Heart right ventricle (tissue), 16 donors: ENCODE results near the gene TSKS. TPM values are rescaled to one million over a fixed set of nuclear protein-coding genes. Genes with fewer than 3 reads are reported as not detected.

Experiments used
- ATAC-seq, 8 donors: fragments of 200-7000 bp; cut with Tn5 transposase; one replicate each; pipeline ENCODE4 v1.9.1; 2020; ENCODE audit warnings: mild to moderate bottlenecking in 8 of 8, moderate library complexity in 8 of 8, moderate number of reproducible peaks in 1 of 8
- DNase-seq, 2 donors: peaks; one replicate each; pipeline ENCODE4 v3.0.0-alpha.2; 2020
- H3K27ac ChIP-seq, 10 donors: fragments of 200-600 bp; sonication (generic) in 2 of 10; one replicate each; pipeline versions ENCODE4 v1.5.0 to v1.8.0; 2020 to 2022; ENCODE audit warnings: mild to moderate bottlenecking in 3 of 10
- H3K27me3 ChIP-seq, 7 donors: fragments of 200-600 bp; one replicate each; pipeline ENCODE4 v1.8.0; 2021 to 2022; ENCODE audit warnings: mild to moderate bottlenecking in 2 of 7
- H3K36me3 ChIP-seq, 9 donors: fragments of 200-600 bp; sonication (generic) in 1 of 9; one replicate each; pipeline versions ENCODE4 v1.5.0 to v1.8.0; 2020 to 2022; ENCODE audit warnings: mild to moderate bottlenecking in 2 of 9
- H3K4me1 ChIP-seq, 9 donors: fragments of 200-600 bp; sonication (generic) in 1 of 9; one replicate each; pipeline versions ENCODE4 v1.5.0 to v1.8.0; 2020 to 2022; ENCODE audit warnings: mild to moderate bottlenecking in 4 of 9
- H3K4me3 ChIP-seq, 10 donors: fragments of 200-600 bp; sonication (generic) in 2 of 10; one replicate each; pipeline versions ENCODE4 v1.5.0 to v1.8.0; 2020 to 2022; ENCODE audit warnings: mild to moderate bottlenecking in 7 of 10, moderate library complexity in 2 of 10
- H3K9me3 ChIP-seq, 11 donors: fragments of 200-600 bp in 10 of 11; sonication (generic) in 2 of 11; one replicate each; pipeline versions ENCODE4 v1.5.0 to v1.8.0; 2013 to 2022; ENCODE audit warnings: mild to moderate bottlenecking in 2 of 11, control low read depth in 1 of 11, moderate library complexity in 1 of 11
- WGBS, 2 donors: extraction: QIAGEN DNeasy Blood & Tissue Kit; methylation state at CpG; one replicate each; pipeline ENCODE4 v1.1.7; 2013; ENCODE audit warnings: inconsistent platforms in 1 of 2; 5-methylcytosine and 5-hydroxymethylcytosine counted together
- intact Hi-C, 10 donors: fragments of 100-400 bp; cut with DNase I; formaldehyde crosslinking; loops; one replicate each; pipeline versions ENCODE4 v1.11.1 to v1.14.2; 2022
- polyA plus RNA-seq, 2 donors: library from polyadenylated mRNA; stranded (reverse); fragments of 200-250 nt; gene quantifications; one replicate each; pipeline ENCODE4 v1.2.3, GENCODE V29; 2013
- total RNA-seq, 10 donors: library from RNA; stranded (reverse); fragmentation: NEBNext Ultra II Directional in 3 of 10; extraction: Animal tissue kit (Norgen Biotek cat#: 25700) in 3 of 10; gene quantifications; one replicate each; pipeline versions ENCODE4 v1.2.1 to v1.2.4, GENCODE V29; 2021 to 2023
- TF ChIP-seq, protein P1 (sequence below), 9 donors: fragments of 200-600 bp; sonication (generic) in 2 of 9; IDR thresholded peaks; one replicate each; pipeline versions ENCODE4 v1.5.0 to v1.8.0; 2021 to 2022; ENCODE audit warnings: antibody characterized with exemption in 9 of 9, mild to moderate bottlenecking in 5 of 9, moderate library complexity in 1 of 9
- donor health status: Arrhythmogenic right ventricular cardiomyopathy.
- donor health status: ischemic (EF 13 %, LVEDD 7.1; RV severe dilation, severe dysfunction).
- donor health status: healthy with polysubstance abuse.
- donor health status: DM: no; HTN: yes; CAD: no.
- donor health status: DM: no; HTN: no; CAD: no.
- donor health status: ischemic (EF 25% LVEDD 6.9; RV normal size, moderate dysfunction).
- donor health status: ischemic (EF 25% LVEDD 5.7; RV mildly dilated, moderate dysfunction).
- donor health status: healthy.
- donor health status: DM: yes; HTN: yes; CAD: no.
- donor health status: Ischemic cardiomyopathy.
- donor health status: ischemic (EF 35%, LVEDD 5.7; RV mildly dilated, moderate dysfunction).
- donor health status: nonischemic (EF 11% LVEDD 7.7; RV severe dilation, severe dysfunction).
- donor health status: DM: yes; HTN: yes; CAD: no.
- donor health status: PGD.
- donor health status: ischemic (EF 29% LVEDD 5.4; RV normal size, mild dysfunction).
- donor health status: nonischemic (EF 23%, LVEDD 6.1; RV moderate dilation, normal function).

The TSKS gene
- total and polyA plus RNA-seq, 12 donors: 0.15 to 3.4 (median 0.40) TPM; not detected in 2

GRCh38 chr19:49802836-49803528 lies 39.9 kb upstream of the TSKS start:
- ATAC-seq (peak in 4 of 8 donors; percentile 4 to 12 (median 5)), DNase-seq (no peak)
- intact Hi-C loops: loop anchor here in 2 of 10 donors (5.0 to 10.0 kb wide), 2 partner anchors 116 to 118 kb away; partner anchors contain the start of gene ADM5 (in 2 of the 2)
- H3K4me3 ChIP-seq: peak overlapping the region in 7 of 10 donors; percentile 12 to 53 (median 49)
- TF ChIP-seq, protein P1, sequence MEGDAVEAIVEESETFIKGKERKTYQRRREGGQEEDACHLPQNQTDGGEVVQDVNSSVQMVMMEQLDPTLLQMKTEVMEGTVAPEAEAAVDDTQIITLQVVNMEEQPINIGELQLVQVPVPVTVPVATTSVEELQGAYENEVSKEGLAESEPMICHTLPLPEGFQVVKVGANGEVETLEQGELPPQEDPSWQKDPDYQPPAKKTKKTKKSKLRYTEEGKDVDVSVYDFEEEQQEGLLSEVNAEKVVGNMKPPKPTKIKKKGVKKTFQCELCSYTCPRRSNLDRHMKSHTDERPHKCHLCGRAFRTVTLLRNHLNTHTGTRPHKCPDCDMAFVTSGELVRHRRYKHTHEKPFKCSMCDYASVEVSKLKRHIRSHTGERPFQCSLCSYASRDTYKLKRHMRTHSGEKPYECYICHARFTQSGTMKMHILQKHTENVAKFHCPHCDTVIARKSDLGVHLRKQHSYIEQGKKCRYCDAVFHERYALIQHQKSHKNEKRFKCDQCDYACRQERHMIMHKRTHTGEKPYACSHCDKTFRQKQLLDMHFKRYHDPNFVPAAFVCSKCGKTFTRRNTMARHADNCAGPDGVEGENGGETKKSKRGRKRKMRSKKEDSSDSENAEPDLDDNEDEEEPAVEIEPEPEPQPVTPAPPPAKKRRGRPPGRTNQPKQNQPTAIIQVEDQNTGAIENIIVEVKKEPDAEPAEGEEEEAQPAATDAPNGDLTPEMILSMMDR (IDR thresholded peaks at IDR 0.05): no peak
- H3K27me3 ChIP-seq: no peaks in the 10 kb centered on the region
- H3K27ac ChIP-seq: peak overlapping the region in 6 of 10 donors; percentile 15 to 67 (median 56)
- H3K4me1 ChIP-seq: peaks cover 0 to 18% (median 5%) of the 10 kb centered on the region in 9 donors
- H3K36me3 ChIP-seq: peaks cover 0 to 99% (median 38%) of the 10 kb centered on the region in 9 donors
- 77 to 81% methylated on average over 24 of the region's 24 CpGs for WGBS, 2 donors
- H3K9me3 ChIP-seq: no peaks in the 10 kb centered on the region

GRCh38 chr19:49801966-49802661 lies 39.0 kb upstream of the TSKS start:
- H3K27ac ChIP-seq: peak overlapping the region in 9 of 10 donors; percentile 10 to 67 (median 57)

GRCh38 chr19:49801401-49801888 lies 38.3 kb upstream of the TSKS start:
- peaks cover 0 to 100% (median 48%) of the 10 kb centered on the region in 9 donors for H3K36me3 ChIP-seq
- TF ChIP-seq, protein P1 (IDR thresholded peaks at IDR 0.05): no peak
- H3K27ac ChIP-seq: peak overlapping the region in 8 of 10 donors; percentile 25 to 67 (median 59)
- peak overlapping the region in 9 of 10 donors; percentile 12 to 53 (median 41) for H3K4me3 ChIP-seq
- H3K4me1 ChIP-seq: peaks cover 0 to 18% (median 5%) of the 10 kb centered on the region in 9 donors
- intact Hi-C loops: loop anchor here in 2 of 10 donors (5.0 to 10.0 kb wide), 2 partner anchors 114 to 117 kb away; partner anchors contain the start of gene ADM5 (in 2 of the 2)
- ATAC-seq (peak in 2 of 8 donors; percentile 4 to 8), DNase-seq (no peak)
- no peaks in the 10 kb centered on the region for H3K9me3 ChIP-seq
- H3K27me3 ChIP-seq: no peaks in the 10 kb centered on the region
- WGBS, 2 donors: 79 to 83% methylated on average over 25 to 32 of the region's 32 CpGs

More at GRCh38 chr19:49801966-49802661, 39.0 kb upstream of the TSKS start:
- Histone ChIP-seq H3K27me3 (no peaks in the 10 kb centered on the region), H3K4me3 (peak overlapping the region in 9 of 10 donors; percentile 12 to 53 (median 41)), H3K36me3 (peaks cover 0 to 100% (median 46%) of the 10 kb centered on the region in 9 donors), H3K4me1 (peaks cover 0 to 18% (median 5%) of the 10 kb centered on the region in 9 donors), H3K9me3 (no peaks in the 10 kb centered on the region)
- ATAC-seq (peak; percentile 60 to 92 (median 88)), DNase-seq (peak; percentile 91 to 93)
- intact Hi-C loops: loop anchor here in 2 of 10 donors (5.0 to 10.0 kb wide), 2 partner anchors 115 to 117 kb away; partner anchors contain the start of gene ADM5 (in 2 of the 2)
- TF ChIP-seq, protein P1 (IDR thresholded peaks at IDR 0.05): peak in 6 of 9 donors; percentile 6 to 46 (median 33)
- WGBS, 2 donors: 32 to 44% methylated on average over 29 to 37 of the region's 38 CpGs

- Histone ChIP-seq H3K27me3 (no peaks in the 10 kb centered on the region), H3K4me3 (no peak overlapping the region), H3K27ac (no peak overlapping the region), H3K9me3 (no peaks in the 10 kb centered on the region), H3K4me1 (peaks cover 0 to 18% (median 5%) of the 10 kb centered on the region in 9 donors), H3K36me3 (peaks cover 0 to 100% (median 52%) of the 10 kb centered on the region in 9 donors)
- intact Hi-C loops: loop anchor here in 2 of 10 donors (5.0 to 10.0 kb wide), 2 partner anchors 113 to 116 kb away; partner anchors contain the start of gene ADM5 (in 2 of the 2)
- WGBS, 2 donors: 97 to 98% methylated on average over 10 of the region's 10 CpGs
- TF ChIP-seq, protein P1 (IDR thresholded peaks at IDR 0.05): no peak
- DNase-seq (no peak), ATAC-seq (no peak)
Measured at GRCh38 chr19:49800771-49801170, 37.7 kb upstream of the TSKS start.
